WI38 (cell line): ENCODE measurements around the gene RBFOX2.

ENCODE experiments used
- H3K4me3 ChIP-seq: 2 replicates; pipeline ENCODE4 v1.5.1; 2011; ENCODE audit warnings: low read depth, mild to moderate bottlenecking, control low read depth, low read length
- CTCF ChIP-seq: IDR thresholded peaks from 2 replicates; pipeline ENCODE4 v1.5.1; 2012; ENCODE audit warnings: low read depth, mild to moderate bottlenecking, control low read depth, low read length

Gene RBFOX2

GRCh38 chr22:35891442-35891841 is 137.2 kb downstream of the RBFOX2 start:
- no peak overlapping the region for H3K4me3 ChIP-seq
- TF ChIP-seq CTCF, result no peak

GRCh38 chr22:35889071-35889470 is 139.6 kb downstream of the RBFOX2 start:
- TF ChIP-seq CTCF, result no peak
- no peak overlapping the region for H3K4me3 ChIP-seq

- H3K4me3 ChIP-seq, result no peak overlapping the region
- TF ChIP-seq CTCF, result no peak
These were observed 140.3 kb downstream of the RBFOX2 start for GRCh38 chr22:35888181-35888870.

- H3K4me3 ChIP-seq, result no peak overlapping the region
- no peak for TF ChIP-seq CTCF
These were observed 141.2 kb downstream of the RBFOX2 start for GRCh38 chr22:35887296-35887875.

GRCh38 chr22:35886309-35886708 is 142.3 kb downstream of the RBFOX2 start:
- H3K4me3 ChIP-seq, result no peak overlapping the region
- no peak for TF ChIP-seq CTCF

- no peak overlapping the region for H3K4me3 ChIP-seq
- TF ChIP-seq CTCF, result no peak
These were observed 144.1 kb downstream of the RBFOX2 start for GRCh38 chr22:35884529-35884928.

- TF ChIP-seq CTCF, result no peak
These were observed 145.5 kb downstream of the RBFOX2 start for GRCh38 chr22:35883031-35883620.

More at GRCh38 chr22:35883031-35883620, 145.5 kb downstream of the RBFOX2 start:
- no peak overlapping the region for H3K4me3 ChIP-seq
